H9 (cell line): ENCODE results near the gene LRP1B. TPM values are rescaled to one million over a fixed set of nuclear protein-coding genes. Genes with fewer than 3 reads are reported as not detected.
A peak's percentile ranks its signal among the peaks of the same experiment; 100 is the strongest.

Experiments used
- DNase-seq: peaks from one replicate; pipeline ENCODE4 v3.0.0-alpha.2; 2017
- H2AFZ ChIP-seq: one replicate; pipeline ENCODE4 v1.6.1; 2013; ENCODE audit warnings: mild to moderate bottlenecking, low read length, control low read depth, moderate library complexity
- H2AK5ac ChIP-seq: 2 replicates; pipeline ENCODE4 v1.6.1; 2013; ENCODE audit warnings: low read length, control low read depth, mixed read lengths; ENCODE audit not compliant: insufficient read length
- H2BK120ac ChIP-seq: one replicate; pipeline ENCODE4 v1.6.1; 2013; ENCODE audit warnings: low read depth, mild to moderate bottlenecking, low read length, control low read depth, inconsistent platforms; ENCODE audit not compliant: poor library complexity, severe bottlenecking
- H2BK12ac ChIP-seq: 2 replicates; pipeline ENCODE4 v1.6.1; 2013; ENCODE audit warnings: low read length, control low read depth, mixed read lengths, low read depth; ENCODE audit not compliant: insufficient read length
- H2BK15ac ChIP-seq: 2 replicates; pipeline ENCODE4 v1.6.1; 2013; ENCODE audit warnings: low read depth, low read length, control low read depth
- H2BK20ac ChIP-seq: one replicate; pipeline ENCODE4 v1.6.1; 2013; ENCODE audit warnings: low read depth, mild to moderate bottlenecking, low read length, control low read depth, inconsistent platforms; ENCODE audit not compliant: poor library complexity, severe bottlenecking
- H2BK5ac ChIP-seq: 2 replicates; pipeline ENCODE4 v1.6.1; 2013; ENCODE audit warnings: low read length, control low read depth, mixed read lengths; ENCODE audit not compliant: insufficient read length
- H3K14ac ChIP-seq: 2 replicates; pipeline ENCODE4 v1.6.1; 2013; ENCODE audit warnings: low read length, control low read depth; ENCODE audit not compliant: insufficient read depth
- H3K18ac ChIP-seq: 2 replicates; pipeline ENCODE4 v1.6.1; 2013; ENCODE audit warnings: low read depth, mild to moderate bottlenecking, mixed read lengths, low read length, control low read depth; ENCODE audit not compliant: insufficient read length
- H3K23ac ChIP-seq: 2 replicates; pipeline ENCODE4 v1.6.1; 2013; ENCODE audit warnings: low read length, control low read depth, mixed read lengths, low read depth; ENCODE audit not compliant: insufficient read length
- H3K23me2 ChIP-seq: 2 replicates; pipeline ENCODE4 v1.6.1; 2013; ENCODE audit warnings: low read depth, mild to moderate bottlenecking, mixed read lengths, low read length, control low read depth; ENCODE audit not compliant: insufficient read length, poor library complexity, severe bottlenecking
- H3K27ac ChIP-seq: 2 replicates; pipeline ENCODE4 v1.5.1; 2013; ENCODE audit warnings: low read length, control low read depth, mixed read lengths, low read depth; ENCODE audit not compliant: insufficient read length
- H3K27me3 ChIP-seq: 2 replicates; pipeline ENCODE4 v1.6.1; 2013; ENCODE audit warnings: low read length, control low read depth, inconsistent platforms; ENCODE audit not compliant: insufficient read depth
- H3K4ac ChIP-seq: 2 replicates; pipeline ENCODE4 v1.6.1; 2013; ENCODE audit warnings: low read depth, mild to moderate bottlenecking, control low read depth, inconsistent platforms, low read length, moderate library complexity
- H3K4me1 ChIP-seq: 2 replicates; pipeline ENCODE4 v1.6.1; 2013; ENCODE audit warnings: low read length, control low read depth, inconsistent platforms; ENCODE audit not compliant: insufficient read depth
- H3K4me2 ChIP-seq: 2 replicates; pipeline ENCODE4 v1.6.1; 2013; ENCODE audit warnings: low read length, control low read depth, mixed read lengths; ENCODE audit not compliant: insufficient read length, insufficient read depth
- H3K56ac ChIP-seq: 2 replicates; pipeline ENCODE4 v1.6.1; 2013; ENCODE audit warnings: low read depth, mild to moderate bottlenecking, mixed read lengths, low read length, control low read depth; ENCODE audit not compliant: insufficient read length
- H3K79me1 ChIP-seq: 2 replicates; pipeline ENCODE4 v1.6.1; 2013; ENCODE audit warnings: low read depth, mild to moderate bottlenecking, moderate library complexity, low read length, control low read depth, inconsistent platforms; ENCODE audit not compliant: insufficient read depth, poor library complexity, severe bottlenecking
- H3K79me2 ChIP-seq: 2 replicates; pipeline ENCODE4 v1.6.1; 2013; ENCODE audit warnings: low read length, control low read depth, inconsistent platforms; ENCODE audit not compliant: insufficient read depth
- H3K9ac ChIP-seq: 2 replicates; pipeline ENCODE4 v1.6.1; 2013; ENCODE audit warnings: low read length, control low read depth, mixed read lengths; ENCODE audit not compliant: insufficient read length; ENCODE audit errors: extremely low read depth
- H3K9me3 ChIP-seq: one replicate; pipeline ENCODE4 v1.6.1; 2013; ENCODE audit warnings: low read depth, low read length, inconsistent platforms; ENCODE audit not compliant: control insufficient read depth
- H3T11ph ChIP-seq: one replicate; pipeline ENCODE4 v1.6.1; 2013; ENCODE audit warnings: mild to moderate bottlenecking, low read length, control low read depth, inconsistent platforms
- H4K20me1 ChIP-seq: one replicate; pipeline ENCODE4 v1.6.1; 2013; ENCODE audit not compliant: control insufficient read depth, insufficient read length, insufficient read depth
- H4K5ac ChIP-seq: 2 replicates; pipeline ENCODE4 v1.6.1; 2013; ENCODE audit warnings: low read depth, mild to moderate bottlenecking, mixed read lengths, low read length, control low read depth; ENCODE audit not compliant: insufficient read length
- H4K8ac ChIP-seq: replicated peaks from 2 replicates; pipeline ENCODE4 v1.6.1; 2013; ENCODE audit warnings: low read length, control low read depth, mixed read lengths, low read depth; ENCODE audit not compliant: insufficient read length
- H4K91ac ChIP-seq: 2 replicates; pipeline ENCODE4 v1.6.1; 2013; ENCODE audit warnings: low read depth, mild to moderate bottlenecking, moderate library complexity, mixed read lengths, low read length, control low read depth; ENCODE audit not compliant: insufficient read length
- H3K27ac Mint-ChIP-seq, 3 experiments: 2 replicates in 2 of 3; 3 replicates in 1 of 3; pipeline ENCODE4 v1.8.0; 2020 to 2021; ENCODE audit warnings: mixed read lengths in 3 of 3, mild to moderate bottlenecking in 1 of 3, moderate library complexity in 1 of 3
- H3K27me3 Mint-ChIP-seq: 2 replicates; pipeline ENCODE4 v1.8.0; 2021; ENCODE audit warnings: low read depth, mild to moderate bottlenecking, moderate library complexity, mixed read lengths
- H3K36me3 Mint-ChIP-seq, 3 experiments: 2 replicates in 2 of 3; 3 replicates in 1 of 3; pipeline ENCODE4 v1.8.0; 2020 to 2021; ENCODE audit warnings: low read depth in 3 of 3, mixed read lengths in 3 of 3; ENCODE audit not compliant: insufficient read depth in 1 of 3
- H3K4me1 Mint-ChIP-seq, 2 experiments: 2 replicates each; pipeline ENCODE4 v1.8.0; 2020; ENCODE audit warnings: mixed read lengths in 2 of 2
- H3K4me3 Mint-ChIP-seq, 2 experiments: 2 replicates in 1 of 2; 3 replicates in 1 of 2; pipeline ENCODE4 v1.8.0; 2020 to 2021; ENCODE audit warnings: mild to moderate bottlenecking in 2 of 2, mixed read lengths in 2 of 2, moderate library complexity in 1 of 2
- H3K9me3 Mint-ChIP-seq, 2 experiments: 2 replicates in 1 of 2; 3 replicates in 1 of 2; pipeline ENCODE4 v1.8.0; 2020; ENCODE audit warnings: mild to moderate bottlenecking in 2 of 2, mixed read lengths in 2 of 2, moderate library complexity in 1 of 2
- CTCF ChIP-seq: fragments of 200-600 bp; sonication (generic); conservative IDR thresholded peaks from 3 replicates; pipeline ENCODE4 v1.8.0; 2021; ENCODE audit warnings: antibody characterized with exemption, mild to moderate bottlenecking
- WGBS: extraction: QIAGEN DNeasy Blood & Tissue Kit; methylation state at CpG from one replicate; pipeline ENCODE4 v1.1.7; 2013; ENCODE audit warnings: missing lambda C conversion rate, low lambda C conversion rate, mixed read lengths; ENCODE audit not compliant: insufficient read length; ENCODE audit errors: extremely low coverage; 5-methylcytosine and 5-hydroxymethylcytosine counted together
- total RNA-seq: library from RNA; stranded (reverse); gene quantifications from 2 replicates; pipeline ENCODE4 v1.2.1, GENCODE V29; 2021

LRP1B gene
- total RNA-seq, 1 experiment from 2014 or later, result not detected

- H3K4me2 ChIP-seq, result no peak overlapping the region
- no peak overlapping the region for H2BK20ac ChIP-seq
- no peak overlapping the region for H4K91ac ChIP-seq
- H3K23me2 ChIP-seq, result no peaks in the 10 kb centered on the region
- Mint-ChIP-seq H3K27ac (0 out of 7 replicates have a peak overlapping the region, but pooled peaks of 1 of the 3 experiments have one; percentile 16), H3K36me3 (no peaks in the 10 kb centered on the region), H3K27me3 (no peaks in the 10 kb centered on the region), H3K9me3 (no peaks in the 10 kb centered on the region), H3K4me3 (no peak overlapping the region), H3K4me1 (peaks cover 0 to 5% of the 10 kb centered on the region in 2 experiments; a peak in 2 of 4 replicates)
- no peak overlapping the region for H2BK12ac ChIP-seq
- H3K4me1 ChIP-seq, result no peaks in the 10 kb centered on the region
- no peak overlapping the region for H3K9ac ChIP-seq
- no peak overlapping the region for H2AFZ ChIP-seq
- H2BK120ac ChIP-seq, result no peak overlapping the region
- no peaks in the 10 kb centered on the region for H3K79me2 ChIP-seq
- no peak overlapping the region for H3T11ph ChIP-seq
- no peak overlapping the region for H3K23ac ChIP-seq
- H3K27ac ChIP-seq, result no peak overlapping the region
- no peak overlapping the region for H2AK5ac ChIP-seq
- H2BK5ac ChIP-seq, result no peak overlapping the region
- no peak overlapping the region for H3K4ac ChIP-seq
- no peaks in the 10 kb centered on the region for H3K79me1 ChIP-seq
- H3K14ac ChIP-seq, result no peak overlapping the region
- no peak for DNase-seq
- WGBS, result 100% methylated on average over 1 of the region's 2 CpGs
- no peak overlapping the region for H4K8ac ChIP-seq
- no peak overlapping the region for H2BK15ac ChIP-seq
- H4K20me1 ChIP-seq, result no peaks in the 10 kb centered on the region
- no peak overlapping the region for H4K5ac ChIP-seq
- no peak overlapping the region for H3K56ac ChIP-seq
- H3K9me3 ChIP-seq, result no peaks in the 10 kb centered on the region
- no peak overlapping the region for H3K18ac ChIP-seq
- no peak for TF ChIP-seq CTCF
- no peaks in the 10 kb centered on the region for H3K27me3 ChIP-seq
Measured at GRCh38 chr2:141496810-141497209, 634.0 kb downstream of the LRP1B start.
